Activated effector memory CD4-positive, alpha-beta T cell treated with anti-CD3 and anti-CD28 coated beads, Interleukin-2, amount 50 U/mL, for 16 hours (primary cell): Measurements from ENCODE around the gene LRRN2.
"Not testable (repeated sequence)": the region's sequence is repeated elsewhere in the genome, so short reads cannot be mapped to it uniquely, and the experiment has no call there.

Experiments used
- DNase-seq: peaks from one replicate; pipeline ENCODE4 v3.0.0-alpha.2; 2020

Gene LRRN2

DNA sequence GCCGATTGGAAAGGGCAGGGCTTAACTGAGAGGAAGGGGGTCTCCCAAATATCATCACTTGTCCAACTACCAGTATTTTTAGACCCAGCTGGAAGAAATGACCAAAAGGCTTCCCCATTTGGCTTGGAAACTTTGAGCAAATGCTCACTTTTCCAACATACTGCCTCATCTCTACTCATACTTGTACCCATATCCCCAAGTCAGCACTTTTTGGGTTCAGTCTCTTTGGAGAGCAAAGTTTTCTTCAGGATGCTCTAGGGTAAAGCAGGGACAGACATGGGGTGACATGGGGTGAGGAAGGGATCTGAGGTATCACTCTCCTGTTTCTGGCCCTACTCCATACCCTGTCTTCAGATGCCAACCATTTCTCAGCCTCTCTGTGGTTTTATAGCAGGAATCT lies 27.2 kb downstream of the LRRN2 start:
- DNase-seq = no peak

- no peak for DNase-seq
Observed at GRCh38 chr1:204653590-204654340, 31.8 kb downstream of the LRRN2 start.

DNA sequence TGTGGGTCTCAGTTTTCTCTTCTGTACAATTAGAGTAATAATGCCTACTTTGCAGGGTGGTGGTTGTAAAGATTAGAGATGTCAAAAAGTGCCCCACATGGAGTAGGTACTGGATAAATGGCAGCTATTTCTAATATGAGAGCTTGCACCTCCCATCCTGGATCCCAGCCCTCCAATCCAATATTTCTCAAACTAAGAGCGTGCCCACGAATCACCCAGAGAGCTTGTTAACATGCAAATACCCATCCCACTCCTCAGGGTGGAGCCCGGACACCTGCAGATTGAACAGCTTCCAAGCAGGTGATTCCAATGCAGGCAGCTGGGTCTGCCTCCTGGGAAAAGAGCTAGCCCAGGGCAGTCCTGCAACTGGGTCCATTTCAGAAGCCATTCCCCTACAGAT lies 33.0 kb downstream of the LRRN2 start:
- DNase-seq = no peak

GRCh38 chr1:204651843-204652421 lies 33.6 kb downstream of the LRRN2 start:
- DNase-seq = no peak

DNA sequence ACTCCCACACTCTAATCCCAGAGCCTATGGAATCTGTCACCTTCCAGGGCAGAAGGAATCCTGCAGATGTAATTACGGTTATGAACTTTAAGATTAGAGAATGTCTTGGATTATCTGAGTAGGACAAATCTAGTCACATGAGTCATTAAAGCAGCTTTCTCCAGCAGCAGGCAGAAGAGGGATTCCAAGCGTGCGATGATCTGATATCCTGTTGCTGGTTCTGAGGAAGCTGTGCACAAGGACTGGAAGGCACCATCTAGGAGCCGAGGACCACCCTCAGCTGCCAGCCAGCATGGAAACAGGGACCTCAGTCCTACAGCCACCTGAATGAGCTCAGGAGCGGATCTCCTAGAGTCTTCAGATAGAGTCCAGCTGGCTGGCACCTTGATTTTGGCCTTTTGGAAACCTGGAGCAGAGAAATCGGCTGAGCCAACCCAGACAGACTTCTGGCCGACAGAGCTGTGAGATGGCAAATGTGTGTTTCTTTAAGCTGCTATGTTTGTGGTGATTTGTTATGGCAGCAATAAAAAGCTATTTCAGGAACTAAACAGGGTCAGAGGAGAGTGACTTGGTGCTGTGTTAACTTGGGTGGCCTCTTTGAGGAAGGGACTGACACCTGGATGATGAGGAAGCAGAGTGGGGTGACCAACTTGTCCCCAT lies 34.5 kb downstream of the LRRN2 start:
- DNase-seq = no peak

GRCh38 chr1:204649721-204650521 lies 35.6 kb downstream of the LRRN2 start:
- no peak for DNase-seq

DNA sequence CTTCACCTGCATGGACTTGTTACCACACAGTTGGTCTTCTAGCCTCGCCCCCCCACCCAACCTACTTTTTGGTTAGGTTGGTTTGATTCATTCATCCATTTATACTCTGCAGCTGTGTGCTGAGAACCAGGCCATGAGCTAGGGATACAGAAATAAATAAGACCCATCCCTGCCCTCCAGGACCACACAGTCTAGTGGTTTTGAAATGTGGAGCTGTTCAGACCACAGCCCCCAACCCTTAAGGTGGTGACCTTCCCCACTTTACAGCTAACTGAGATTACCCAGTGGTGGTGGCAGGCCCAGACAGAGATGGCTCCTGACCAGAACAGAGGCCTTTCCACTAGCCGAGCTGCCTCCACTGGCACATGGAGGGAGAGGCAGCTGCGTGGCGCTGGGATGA lies 37.0 kb downstream of the LRRN2 start:
- no peak for DNase-seq

- no peak for DNase-seq
Observed at GRCh38 chr1:204647805-204648153, 37.8 kb downstream of the LRRN2 start.

DNA sequence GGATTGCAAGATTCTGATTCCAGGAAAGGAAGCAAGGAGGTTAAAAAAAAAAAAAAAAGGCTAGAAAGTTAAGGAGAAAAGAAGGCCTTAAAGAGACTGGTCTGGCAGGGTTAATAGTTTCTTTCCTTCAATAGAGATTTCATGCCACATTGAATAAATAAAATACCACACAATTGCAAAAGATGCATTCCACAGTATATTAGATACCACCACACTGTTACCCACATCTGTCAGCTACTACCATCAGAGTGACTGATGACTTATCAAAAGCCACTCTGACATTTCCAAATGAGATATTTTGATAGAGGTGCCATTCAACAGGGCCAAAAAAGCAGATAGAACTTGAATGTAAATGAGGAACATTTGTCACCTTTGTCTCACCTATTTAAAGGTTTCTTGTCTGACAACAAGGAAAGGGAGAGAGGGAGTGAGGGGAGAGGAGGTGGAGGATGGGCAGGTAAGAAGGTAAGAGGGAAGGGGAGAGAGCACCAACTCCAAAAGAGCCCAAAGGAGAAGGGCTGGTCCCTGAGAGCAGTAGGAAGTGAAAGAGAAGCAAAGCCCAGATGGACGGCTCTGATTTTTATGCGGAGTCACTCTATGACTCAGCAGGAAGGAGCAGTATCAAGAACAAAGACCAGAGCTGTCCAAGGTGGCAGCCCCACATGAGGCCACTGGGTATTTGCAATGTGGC lies 38.3 kb downstream of the LRRN2 start:
- no peak for DNase-seq

- no peak for DNase-seq
Observed at GRCh38 chr1:204645666-204646065, 39.9 kb downstream of the LRRN2 start.

- no peak for DNase-seq
Observed at GRCh38 chr1:204645251-204645650, 40.3 kb downstream of the LRRN2 start.

GRCh38 chr1:204643503-204643902 lies 42.0 kb downstream of the LRRN2 start:
- DNase-seq = no peak

GRCh38 chr1:204641936-204642335 lies 43.6 kb downstream of the LRRN2 start:
- DNase-seq = no peak

DNA sequence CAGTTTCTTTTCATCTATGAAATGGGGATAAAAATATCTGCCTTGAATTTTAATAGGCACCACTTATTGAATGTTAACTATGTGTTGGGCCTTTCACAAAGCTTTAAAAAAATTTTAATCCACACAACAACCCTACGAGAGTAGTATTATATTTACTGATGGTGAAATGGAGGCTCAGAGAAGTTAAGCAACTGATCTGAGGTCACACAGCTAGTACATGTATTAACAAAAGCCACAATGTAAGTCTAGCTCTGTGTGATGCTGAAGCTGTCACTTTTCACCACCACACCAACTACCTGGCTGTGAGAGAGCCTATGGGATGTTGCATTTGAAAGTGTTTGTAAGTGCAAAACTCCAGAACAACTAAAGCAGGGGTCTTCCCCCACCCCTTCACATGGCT lies 44.1 kb downstream of the LRRN2 start:
- DNase-seq = no peak

DNA sequence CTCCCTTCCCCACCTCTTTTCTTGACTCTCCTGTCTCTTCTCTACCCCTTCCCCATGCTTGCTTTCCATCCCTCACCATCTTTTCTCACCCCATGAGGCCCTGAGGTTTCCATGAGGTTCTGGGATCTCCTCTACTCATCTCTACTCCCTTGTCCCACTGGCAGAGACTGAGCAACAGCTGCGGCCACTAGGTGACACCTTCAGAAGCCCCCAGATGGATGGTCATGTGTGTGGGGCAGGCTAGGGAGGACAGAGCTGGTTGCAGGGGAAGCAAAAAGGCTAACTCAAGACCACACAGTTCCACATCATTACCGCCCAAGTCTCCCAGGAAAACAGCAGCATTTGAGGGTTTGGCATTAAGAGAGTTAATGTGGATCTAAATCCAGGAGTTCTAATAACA lies 45.0 kb downstream of the LRRN2 start:
- no peak for DNase-seq

DNA sequence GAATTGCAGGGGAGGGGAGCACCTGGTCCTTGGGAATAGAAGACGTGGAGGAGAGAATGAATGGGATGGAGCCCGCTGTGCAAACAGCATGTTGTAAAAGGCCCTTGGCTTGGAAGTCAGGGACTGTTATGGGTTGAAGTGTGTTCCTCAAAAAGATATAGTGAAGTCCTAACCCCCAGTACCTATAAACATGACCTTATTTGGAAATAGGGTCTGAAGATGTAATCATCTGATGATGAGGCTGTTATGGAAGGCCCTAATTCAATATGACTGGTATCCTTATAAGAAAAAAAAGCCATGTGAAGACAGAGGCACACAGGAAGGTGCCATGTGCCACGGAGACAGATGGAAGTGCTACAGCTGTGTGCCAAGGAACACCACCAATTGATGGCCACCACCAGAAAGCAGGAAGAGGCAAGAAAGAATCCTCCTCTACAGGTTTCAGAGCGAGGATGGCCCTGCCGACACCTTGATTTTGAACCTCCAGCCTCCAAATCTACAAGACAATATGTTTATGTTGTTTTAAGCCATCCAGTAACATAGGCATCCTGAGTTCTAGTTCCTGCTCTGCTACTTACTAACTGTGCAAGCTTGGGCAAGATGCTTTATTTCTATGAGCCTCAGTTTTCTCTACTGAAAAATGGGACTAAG lies 51.2 kb downstream of the LRRN2 start:
- DNase-seq = no peak

DNA sequence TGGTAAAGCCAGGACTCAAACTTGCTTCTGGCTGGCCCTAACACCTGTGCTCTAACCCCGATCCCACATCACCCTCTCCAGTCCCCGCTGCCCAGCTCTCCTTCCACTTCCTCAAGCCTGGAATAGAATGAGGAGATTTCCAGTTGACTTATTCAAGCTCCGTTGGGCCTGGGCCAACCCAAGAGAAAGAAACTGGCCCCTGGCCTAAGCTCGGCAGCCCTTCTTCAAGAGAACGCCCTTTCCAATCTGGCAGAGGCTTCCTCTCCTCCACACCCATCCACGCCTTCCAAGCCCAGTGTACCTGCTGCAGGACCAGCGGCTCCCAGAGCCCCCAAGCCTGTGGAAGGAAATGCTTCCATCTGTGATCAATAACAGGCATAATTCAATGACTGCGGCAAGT lies 51.9 kb downstream of the LRRN2 start:
- DNase-seq = no peak

DNA sequence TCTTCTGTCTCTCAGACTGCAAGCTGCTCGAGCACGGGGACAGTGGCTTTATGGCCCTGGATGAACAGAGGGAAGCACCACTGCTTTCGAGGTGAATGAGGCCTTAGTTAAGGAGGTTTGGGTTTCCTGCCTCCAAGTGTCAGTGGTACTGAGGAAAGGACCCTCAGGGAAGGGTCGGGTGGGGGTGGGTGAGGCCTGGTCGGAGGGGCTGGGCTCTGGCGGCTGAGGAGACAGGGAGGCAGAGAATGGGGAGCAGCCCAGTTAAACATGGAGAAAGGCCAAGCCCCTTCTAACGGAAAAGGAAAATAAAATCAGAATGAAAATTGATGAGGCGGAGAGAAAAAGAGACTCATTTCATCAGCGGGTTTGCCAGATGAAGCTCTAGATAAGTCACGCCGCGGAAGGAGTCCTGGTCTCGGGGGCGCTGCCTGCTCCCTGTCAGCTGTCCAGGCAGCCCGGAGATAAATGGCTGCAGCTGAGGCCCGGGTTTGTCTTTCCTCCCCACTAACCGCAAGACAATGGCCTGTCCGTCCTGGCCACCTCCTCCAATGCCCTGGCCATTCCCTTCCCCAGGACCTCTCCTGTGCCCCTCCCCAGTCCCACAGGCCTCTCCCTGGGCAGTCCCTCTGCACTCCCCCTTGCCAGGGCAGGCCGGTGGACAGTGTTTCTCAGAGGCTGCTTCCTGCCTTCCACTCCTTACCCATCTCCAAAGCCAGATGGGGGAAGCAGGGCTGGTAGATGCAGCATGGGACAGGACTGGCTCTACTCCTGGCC lies 55.2 kb downstream of the LRRN2 start:
- no peak for DNase-seq

GRCh38 chr1:204629459-204629858 lies 56.1 kb downstream of the LRRN2 start:
- not testable (repeated sequence) for DNase-seq

DNA sequence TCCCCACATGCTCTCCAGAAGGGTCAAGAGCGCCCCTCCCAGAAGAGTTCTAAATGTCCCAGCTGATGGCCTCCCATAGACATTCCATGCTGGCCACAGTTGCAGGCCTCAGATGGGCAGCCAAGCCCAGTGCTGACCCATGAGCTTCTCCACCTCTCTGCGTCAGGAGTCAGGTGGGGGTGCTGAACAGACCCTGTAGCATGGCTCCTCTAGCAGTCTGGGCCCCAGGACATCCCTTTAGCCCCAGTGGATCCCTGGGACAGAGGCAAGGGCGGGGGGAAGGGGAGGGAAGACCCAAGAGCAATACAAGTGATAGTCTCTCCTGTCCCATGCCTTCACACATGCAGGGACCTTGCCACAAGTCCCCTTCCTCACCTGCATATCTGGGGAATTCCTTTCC lies 56.7 kb downstream of the LRRN2 start:
- no peak for DNase-seq

DNA sequence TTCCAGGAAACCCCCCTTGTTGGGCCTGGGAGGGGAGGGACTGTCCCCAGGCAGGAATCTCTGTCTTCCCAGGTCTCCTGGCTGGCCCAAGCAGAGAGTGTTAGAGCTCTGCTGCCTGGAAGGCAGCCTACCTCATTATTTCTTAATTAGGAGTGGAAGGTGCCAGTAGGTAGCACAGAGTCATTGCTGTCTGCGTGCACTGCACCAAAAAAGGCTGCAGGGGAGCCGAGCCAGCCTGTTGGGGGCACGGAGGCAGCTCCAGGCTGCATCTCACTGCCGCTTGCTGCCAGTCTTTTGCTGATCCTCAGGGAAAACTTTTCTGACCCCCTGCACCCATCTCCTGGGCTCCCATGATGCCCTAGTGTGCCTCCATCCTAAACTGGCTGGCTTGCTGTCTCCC lies 58.1 kb downstream of the LRRN2 start:
- no peak for DNase-seq

DNA sequence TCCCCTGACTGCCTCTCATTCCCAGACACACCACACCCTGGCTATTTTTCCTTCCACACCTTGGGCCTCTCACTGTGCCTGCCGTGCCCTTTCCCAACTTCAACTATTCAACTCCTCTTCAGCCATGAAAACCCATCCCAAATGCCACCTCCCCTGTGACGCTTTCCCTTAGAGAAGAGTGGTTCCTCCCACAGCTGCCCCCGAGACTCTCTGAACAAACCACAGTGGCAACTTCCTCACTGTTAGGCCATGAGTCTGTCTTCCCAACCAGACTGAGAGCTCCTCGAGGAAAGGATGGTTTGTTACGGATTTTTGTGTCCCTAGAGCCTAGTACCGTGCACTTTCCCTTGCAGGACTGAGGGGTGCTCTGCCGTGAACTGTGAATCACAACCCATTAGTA lies 59.2 kb downstream of the LRRN2 start:
- DNase-seq = no peak
